GOT3 (cell line): Measurements from ENCODE around the gene UBE2Z.
A peak's percentile ranks its signal among the peaks of the same experiment; 100 is the strongest.
"Not testable (repeated sequence)": the region's sequence is repeated elsewhere in the genome, so short reads cannot be mapped to it uniquely, and the experiment has no call there.

Experiments
- DNase-seq: peaks from one replicate; lab custom pipeline; 2025; ENCODE audit warnings: mixed read lengths; lab: John Stamatoyannopoulos, UW

UBE2Z gene

GRCh38 chr17:48904428-48904827 lies 3.8 kb upstream of the UBE2Z start:
- DNase-seq, result no peak

DNA sequence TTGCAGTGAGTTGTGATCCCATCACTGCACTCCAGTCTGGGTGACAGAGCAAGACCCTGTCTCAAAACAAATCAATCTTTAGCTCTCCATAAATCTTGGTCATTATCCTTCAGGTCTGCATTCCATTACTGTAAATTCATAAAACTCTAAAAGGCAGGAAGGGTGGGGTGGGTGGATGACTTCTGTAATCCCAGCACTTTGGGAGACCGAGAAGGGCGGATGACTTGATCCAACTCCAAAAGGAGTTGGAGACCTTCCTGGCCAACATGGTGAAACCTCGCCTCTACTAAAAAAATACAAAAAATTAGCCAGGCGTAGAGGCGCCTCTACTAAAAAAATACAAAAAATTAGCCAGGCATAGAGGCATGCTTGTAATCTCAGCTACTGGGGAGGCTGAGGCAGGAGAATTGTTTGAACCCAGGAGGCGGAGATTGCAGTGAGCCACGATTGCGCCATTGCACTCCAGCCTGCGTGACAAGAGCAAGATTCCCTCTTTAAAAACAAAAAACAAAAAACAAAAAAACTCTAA lies 2.2 kb upstream of the UBE2Z start:
- DNase-seq, result no peak

DNA sequence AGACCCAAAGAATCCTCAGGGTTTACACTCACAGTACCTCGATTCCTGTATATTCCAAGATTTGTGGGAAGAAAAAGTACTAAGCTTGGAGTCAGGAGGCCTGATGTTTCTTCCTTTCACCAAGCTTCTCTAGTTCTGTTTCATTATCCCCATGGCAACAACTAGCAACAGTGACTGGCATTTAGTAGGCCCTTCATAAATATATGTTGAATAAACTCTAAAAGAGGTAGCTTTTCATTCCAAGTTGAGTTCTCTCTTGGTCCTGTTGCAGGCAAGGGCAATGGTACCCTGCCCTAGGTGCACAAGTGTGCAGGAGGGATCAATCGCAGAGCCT lies 527 bp upstream of the UBE2Z start:
- no peak for DNase-seq

DNA sequence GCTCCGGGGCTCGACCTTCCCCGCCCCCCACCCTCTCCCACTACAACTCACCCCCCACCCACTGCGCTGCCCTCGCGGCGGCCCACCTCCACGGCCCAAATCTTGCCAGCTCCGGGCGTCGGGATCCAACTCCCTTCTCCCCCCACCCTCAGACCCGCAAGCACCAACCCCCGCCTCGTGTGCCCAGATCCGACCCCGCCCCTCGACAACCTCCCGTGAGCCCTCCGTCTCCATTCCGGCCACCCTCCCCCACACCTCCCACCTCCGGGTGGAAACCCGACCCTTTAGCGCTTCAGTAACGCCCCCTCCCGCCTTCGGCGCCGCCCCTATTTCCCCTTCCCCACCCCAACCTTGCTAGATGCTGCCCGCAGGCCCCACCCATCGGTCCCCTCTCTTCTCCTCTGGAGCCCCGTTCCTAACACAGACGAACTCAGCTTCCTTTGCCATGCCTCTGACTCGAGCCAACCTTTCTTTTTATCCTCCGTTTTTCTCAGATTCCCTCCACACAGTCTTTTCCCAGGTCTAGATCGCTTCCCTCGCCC lies 717 bp downstream of the UBE2Z start:
- peak; percentile 4 for DNase-seq

GRCh38 chr17:48909783-48910182 lies 1.6 kb downstream of the UBE2Z start:
- no peak for DNase-seq

- DNase-seq, result no peak
Observed at GRCh38 chr17:48910370-48910769, 2.2 kb downstream of the UBE2Z start.

DNA sequence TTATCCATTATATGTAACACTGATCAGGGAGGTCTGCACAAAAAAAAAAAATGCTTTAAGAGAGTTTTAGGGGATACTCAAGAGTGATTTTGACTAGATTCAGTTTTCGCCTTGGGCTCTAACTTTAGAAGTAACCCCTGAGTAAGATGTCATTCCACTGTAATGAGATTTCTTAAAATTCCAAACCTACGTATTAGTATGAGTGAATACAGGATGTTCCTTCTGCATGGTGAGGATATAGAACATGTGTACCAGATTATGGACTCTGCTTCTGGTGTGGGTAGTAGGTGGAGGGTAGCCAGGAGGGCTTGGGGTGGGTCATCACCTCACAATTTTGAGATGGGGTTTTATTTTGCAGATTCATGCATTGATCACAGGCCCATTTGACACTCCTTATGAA lies 4.3 kb downstream of the UBE2Z start:
- no peak for DNase-seq

- DNase-seq, result peak; percentile 11
Observed at GRCh38 chr17:48915459-48916282, 7.5 kb downstream of the UBE2Z start.

GRCh38 chr17:48925251-48925990 lies 17.2 kb downstream of the UBE2Z start:
- no peak for DNase-seq

DNA sequence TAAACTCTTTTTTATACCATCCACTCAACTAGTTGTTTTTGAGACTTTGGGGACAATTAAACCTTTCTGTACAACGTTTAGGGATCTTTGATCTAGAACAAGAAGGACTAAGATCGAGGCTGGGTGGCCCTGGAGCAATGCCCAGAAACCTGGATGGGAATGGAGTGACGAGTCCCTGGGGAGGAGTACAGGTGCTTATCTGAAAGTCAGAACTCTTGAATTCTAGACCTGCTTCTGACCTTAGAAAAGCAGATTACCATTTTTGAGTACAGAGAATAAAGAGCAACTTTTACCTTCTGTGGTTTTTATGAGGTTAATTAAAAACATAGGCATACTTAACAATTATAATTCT lies 17.8 kb downstream of the UBE2Z start:
- no peak for DNase-seq

DNA sequence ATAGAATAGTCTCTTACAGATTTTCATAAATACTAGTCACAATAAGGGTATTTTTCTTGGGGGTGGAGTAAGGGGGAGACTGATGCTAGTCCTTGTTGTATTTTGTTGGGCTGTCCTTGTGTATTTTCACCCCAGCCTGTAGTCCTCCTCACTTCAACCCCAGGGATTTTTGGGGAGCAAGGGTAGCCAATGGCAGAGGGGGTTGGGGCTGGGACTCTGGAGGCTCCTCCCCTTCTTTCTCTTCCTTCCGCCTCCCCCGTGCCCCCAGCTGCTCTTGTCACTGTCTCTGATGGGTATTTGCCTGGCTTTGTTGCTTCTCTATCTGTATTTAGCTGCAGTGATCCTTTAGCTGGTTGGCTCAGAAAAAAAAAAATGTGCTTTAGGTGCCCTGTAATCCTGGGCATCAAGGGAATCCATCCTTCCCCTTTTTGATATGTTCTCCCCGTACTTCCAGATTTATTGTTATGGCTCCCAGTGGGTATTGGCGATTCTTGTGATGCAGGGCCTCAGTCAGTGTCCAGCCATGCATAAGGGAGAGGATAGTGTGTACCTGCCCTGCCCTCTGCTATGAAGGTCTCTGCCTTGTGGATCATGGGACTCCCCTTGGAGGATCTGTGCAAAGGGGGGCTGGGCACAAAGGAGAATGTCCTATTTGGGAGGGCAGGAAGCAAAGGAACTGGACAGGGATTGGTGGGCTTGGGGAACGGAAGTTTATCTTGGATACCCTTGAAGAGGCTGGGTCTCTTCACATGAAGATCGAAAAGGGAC lies 20.0 kb downstream of the UBE2Z start:
- no peak for DNase-seq

GRCh38 chr17:48928876-48929811 lies 20.9 kb downstream of the UBE2Z start:
- DNase-seq, result no peak

- DNase-seq, result no peak
Observed at GRCh38 chr17:48929812-48930165, 21.6 kb downstream of the UBE2Z start.

GRCh38 chr17:48930435-48930873 lies 22.2 kb downstream of the UBE2Z start:
- no peak for DNase-seq

GRCh38 chr17:48933035-48933434 lies 24.8 kb downstream of the UBE2Z start:
- DNase-seq, result no peak

GRCh38 chr17:48944515-48945260 lies 36.5 kb downstream of the UBE2Z start, which contains the start of gene SNF8:
SNF8 (minus strand) TSS chr17:48944842; CDS start chr17:48944734, 108 bp downstream.
- DNase-seq, result peak; percentile 71

DNA sequence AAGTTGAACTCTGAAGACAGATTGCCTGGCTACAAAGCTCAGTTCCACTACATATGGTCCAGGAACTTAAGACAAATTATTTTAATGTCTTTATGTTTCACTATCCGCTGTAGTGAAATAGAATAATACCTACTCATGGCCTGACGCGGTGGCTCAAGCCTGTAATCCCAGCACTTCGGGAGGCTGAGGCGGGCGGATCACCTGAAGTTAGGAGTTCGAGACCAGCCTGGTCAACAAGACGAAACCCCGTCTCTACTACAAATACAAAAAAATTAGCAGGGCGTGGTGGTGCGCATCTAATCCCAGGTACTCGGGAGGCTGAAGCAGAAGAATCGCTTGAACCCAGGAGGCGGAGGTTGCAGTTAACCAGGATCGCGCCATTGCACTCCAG lies 37.0 kb downstream of the UBE2Z start:
- DNase-seq, result not testable (repeated sequence)

GRCh38 chr17:48951572-48951971 lies 43.4 kb downstream of the UBE2Z start:
- no peak for DNase-seq

- DNase-seq, result no peak
Observed at GRCh38 chr17:48952904-48953303, 44.7 kb downstream of the UBE2Z start.

DNA sequence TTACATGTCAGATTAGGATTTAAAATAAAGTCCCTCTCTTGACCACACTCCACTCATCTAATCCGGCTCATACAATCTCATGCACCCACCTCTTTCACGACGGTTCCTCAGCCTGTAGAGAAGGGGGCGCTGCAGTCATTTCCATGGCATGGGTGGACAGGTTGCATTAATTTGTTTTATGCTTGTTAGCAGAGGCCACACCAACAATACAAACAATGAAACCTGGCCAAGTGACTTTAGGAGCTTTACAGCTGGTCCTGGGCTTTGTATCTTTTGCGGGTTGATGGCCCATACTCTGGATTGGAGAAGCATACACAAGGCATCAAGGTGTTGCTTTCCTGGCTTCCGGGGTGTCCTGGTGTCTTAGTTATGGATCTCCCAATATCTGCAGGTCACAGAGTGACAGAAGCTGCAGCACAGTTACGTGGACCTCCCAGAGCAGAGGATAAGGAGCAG lies 46.1 kb downstream of the UBE2Z start:
- DNase-seq, result no peak
